OCI-LY7 (cell line): ENCODE data around the gene TXNIP.

Experiments used
- EZH2phosphoT487 ChIP-seq: fragments of 200-600 bp; sonication (generic); IDR thresholded peaks from 2 replicates; pipeline ENCODE4 v1.6.1; 2018; ENCODE audit warnings: low read depth, borderline replicate concordance, mild to moderate bottlenecking, mixed run types, antibody characterized with exemption, low read length, moderate library complexity, mixed read lengths
- TF ChIP-seq, protein P1 (sequence below): fragments of 200-600 bp; sonication (generic); conservative IDR thresholded peaks from 2 replicates; pipeline ENCODE4 v1.5.1; 2014; ENCODE audit warnings: mild to moderate bottlenecking, antibody characterized with exemption, low read length, moderate library complexity, mixed read lengths

DNA sequence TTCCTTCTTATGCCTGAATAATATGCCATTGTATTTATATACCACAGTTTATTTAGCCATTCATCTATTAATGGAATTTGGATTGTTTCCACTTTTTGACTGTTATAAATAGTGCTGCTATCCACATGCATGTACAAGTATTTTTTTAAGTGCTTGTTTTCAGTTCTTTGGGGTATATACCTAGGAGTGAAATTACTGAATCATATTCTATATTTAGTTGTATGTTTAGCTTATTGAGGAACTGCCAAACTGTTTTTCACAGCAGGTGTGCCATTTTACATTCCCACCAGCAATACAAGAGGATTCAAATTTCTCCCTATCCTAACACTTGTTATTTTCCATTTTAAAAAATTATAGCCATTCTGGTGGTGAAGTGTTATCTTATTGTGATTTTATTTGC, 32.7 kb upstream of the TXNIP start:
- TF ChIP-seq, protein P1, sequence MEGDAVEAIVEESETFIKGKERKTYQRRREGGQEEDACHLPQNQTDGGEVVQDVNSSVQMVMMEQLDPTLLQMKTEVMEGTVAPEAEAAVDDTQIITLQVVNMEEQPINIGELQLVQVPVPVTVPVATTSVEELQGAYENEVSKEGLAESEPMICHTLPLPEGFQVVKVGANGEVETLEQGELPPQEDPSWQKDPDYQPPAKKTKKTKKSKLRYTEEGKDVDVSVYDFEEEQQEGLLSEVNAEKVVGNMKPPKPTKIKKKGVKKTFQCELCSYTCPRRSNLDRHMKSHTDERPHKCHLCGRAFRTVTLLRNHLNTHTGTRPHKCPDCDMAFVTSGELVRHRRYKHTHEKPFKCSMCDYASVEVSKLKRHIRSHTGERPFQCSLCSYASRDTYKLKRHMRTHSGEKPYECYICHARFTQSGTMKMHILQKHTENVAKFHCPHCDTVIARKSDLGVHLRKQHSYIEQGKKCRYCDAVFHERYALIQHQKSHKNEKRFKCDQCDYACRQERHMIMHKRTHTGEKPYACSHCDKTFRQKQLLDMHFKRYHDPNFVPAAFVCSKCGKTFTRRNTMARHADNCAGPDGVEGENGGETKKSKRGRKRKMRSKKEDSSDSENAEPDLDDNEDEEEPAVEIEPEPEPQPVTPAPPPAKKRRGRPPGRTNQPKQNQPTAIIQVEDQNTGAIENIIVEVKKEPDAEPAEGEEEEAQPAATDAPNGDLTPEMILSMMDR = no peak
- TF ChIP-seq EZH2phosphoT487 = no peak
